HCT116 (cell line): ENCODE measurements around the gene SNTB2. TPM values are rescaled to one million over a fixed set of nuclear protein-coding genes. Genes with fewer than 3 reads are reported as not detected.

Source experiments
- ATAC-seq: fragments of 200-7000 bp; cut with Tn5 transposase; 2 replicates; pipeline ENCODE4 v1.9.1; 2020; ENCODE audit warnings: mild to moderate bottlenecking, moderate library complexity
- BruUV-seq: library from RNA; stranded (reverse); fragments of 400-500 nt; replicated peaks from 2 replicates; lab custom pipeline; 2021; lab: Mats Ljungman, UMichigan
- CTCF ChIA-PET: fragments of 300-600 bp; sonication (Branson Sonifier 250); formaldehyde crosslinking; loops from one replicate; lab custom pipeline; 2021; ENCODE audit warnings: antibody characterized with exemption; lab: Charles Lee
- POLR2A ChIA-PET: fragments of 300-600, 350-600 bp; sonication (Branson Sonifier 250); formaldehyde crosslinking; loops from one replicate; lab custom pipeline; 2021; ENCODE audit warnings: antibody characterized with exemption; lab: Charles Lee
- RAD21 ChIA-PET, 2 experiments: fragments of 300-600 bp; sonication (Branson Sonifier 250); formaldehyde crosslinking; loops; one replicate each; lab custom pipeline; 2023; ENCODE audit warnings: low total read pairs in 2 of 2; ENCODE audit not compliant: uncharacterized antibody in 2 of 2, unreplicated experiment in 2 of 2, low non-redundant PET in 1 of 2; lab: Charles Lee
- DNase-seq: peaks from one replicate; pipeline ENCODE4 v3.0.0-alpha.2; 2010; ENCODE audit warnings: low read depth, low spot score
- H2AFZ ChIP-seq: fragments of 200-600 bp; shearing (Covaris generic), sonication (generic); 2 replicates; pipeline ENCODE4 v1.6.1; 2017; ENCODE audit warnings: low read depth, mixed run types, mixed read lengths, antibody characterized with exemption, low read length; ENCODE audit not compliant: poor library complexity, severe bottlenecking
- H3K27ac ChIP-seq: 2 replicates; pipeline ENCODE4 v1.5.1; 2012; ENCODE audit warnings: low read depth, low read length
- H3K27me3 ChIP-seq: fragments of 200-600 bp; sonication (generic); 2 replicates; pipeline ENCODE4 v1.6.1; 2016; ENCODE audit warnings: mixed run types, low read length, mixed read lengths; ENCODE audit not compliant: insufficient read depth
- H3K36me3 ChIP-seq, 2 experiments: fragments of 200-500 bp in 1 of 2; fragments of 200-600 bp in 1 of 2; sonication (Bioruptor generic) in 1 of 2; sonication (generic) in 1 of 2; 2 replicates each; pipeline versions ENCODE4 v1.5.1 to v1.6.1; 2014 to 2016; ENCODE audit warnings: low read length in 2 of 2, inconsistent platforms in 1 of 2, mixed read lengths in 1 of 2, mixed run types in 1 of 2; ENCODE audit not compliant: insufficient read depth in 2 of 2, control insufficient read depth in 1 of 2
- H3K4me1 ChIP-seq, 2 experiments: fragments of 200-600 bp in 1 of 2; sonication (generic) in 1 of 2; 2 replicates each; pipeline versions ENCODE4 v1.5.1 to v1.6.1; 2012 to 2017; ENCODE audit warnings: low read length in 2 of 2, inconsistent platforms in 1 of 2, mild to moderate bottlenecking in 1 of 2, mixed read lengths in 1 of 2, mixed run types in 1 of 2, moderate library complexity in 1 of 2; ENCODE audit not compliant: insufficient read depth in 2 of 2, control insufficient read depth in 1 of 2
- H3K4me2 ChIP-seq: fragments of 200-600 bp; sonication (generic); 2 replicates; pipeline ENCODE4 v1.6.1; 2017; ENCODE audit warnings: mixed run types, low read length, mixed read lengths
- H3K4me3 ChIP-seq, 2 experiments: fragments of 200-600 bp in 1 of 2; sonication (generic) in 1 of 2; replicated peaks in 1 of 2; 2 replicates each; pipeline ENCODE4 v1.5.1; 2011 to 2016; ENCODE audit warnings: low read length in 2 of 2, control low read depth in 1 of 2, low read depth in 1 of 2, mild to moderate bottlenecking in 1 of 2, mixed read lengths in 1 of 2, mixed run types in 1 of 2
- H3K79me2 ChIP-seq: fragments of 200-600 bp; sonication (generic); 2 replicates; pipeline ENCODE4 v1.6.1; 2017; ENCODE audit warnings: mild to moderate bottlenecking, mixed run types, low read length, moderate library complexity, mixed read lengths; ENCODE audit not compliant: insufficient read depth
- H3K9ac ChIP-seq: fragments of 200-600 bp; sonication (generic); 2 replicates; pipeline ENCODE4 v1.6.1; 2016; ENCODE audit warnings: low read length, mixed read lengths
- H3K9me2 ChIP-seq: fragments of 200-600 bp; sonication (generic), shearing (Covaris generic); 2 replicates; pipeline ENCODE4 v1.6.1; 2017; ENCODE audit warnings: mixed run types, mild to moderate bottlenecking, moderate library complexity; ENCODE audit not compliant: insufficient read depth
- H3K9me3 ChIP-seq, 2 experiments: fragments of 200-500 bp in 1 of 2; fragments of 200-600 bp in 1 of 2; sonication (Bioruptor generic) in 1 of 2; sonication (generic) in 1 of 2; 2 replicates each; pipeline ENCODE4 v1.6.1; 2014 to 2017; ENCODE audit warnings: low read length in 2 of 2, mixed read lengths in 2 of 2, inconsistent platforms in 1 of 2, low read depth in 1 of 2, mild to moderate bottlenecking in 1 of 2, mixed run types in 1 of 2, moderate library complexity in 1 of 2; ENCODE audit not compliant: control insufficient read depth in 1 of 2, insufficient read depth in 1 of 2
- H4K20me1 ChIP-seq: fragments of 200-600 bp; sonication (generic), shearing (Covaris generic); 2 replicates; pipeline ENCODE4 v1.6.1; 2017; ENCODE audit warnings: mixed run types, mild to moderate bottlenecking, moderate library complexity; ENCODE audit not compliant: insufficient read depth
- CBX3 ChIP-seq: IDR thresholded peaks from 2 replicates; pipeline ENCODE4 v1.6.1; 2012; ENCODE audit warnings: low read depth
- EGR1 ChIP-seq: IDR thresholded peaks from 2 replicates; pipeline ENCODE4 v1.6.1; 2012; ENCODE audit warnings: low read depth
- ELF1 ChIP-seq: IDR thresholded peaks from 2 replicates; pipeline ENCODE4 v1.6.1; 2012; ENCODE audit warnings: low read depth, borderline replicate concordance
- EZH2 ChIP-seq: fragments of 200-600 bp; sonication (generic); IDR thresholded peaks from 2 replicates; pipeline ENCODE4 v1.6.1; 2017; ENCODE audit warnings: antibody characterized with exemption, mixed run types
- EZH2phosphoT487 ChIP-seq: fragments of 200-600 bp; IDR thresholded peaks from 2 replicates; pipeline ENCODE4 v1.6.1; 2018; ENCODE audit warnings: antibody characterized with exemption, borderline replicate concordance
- JUND ChIP-seq: IDR thresholded peaks from 2 replicates; pipeline ENCODE4 v1.6.1; 2012
- POLR2A ChIP-seq: IDR thresholded peaks from 2 replicates; pipeline ENCODE4 v1.7.0; 2011; ENCODE audit warnings: borderline replicate concordance; ENCODE audit not compliant: insufficient read depth, insufficient read length; ENCODE audit errors: extremely low read depth
- POLR2AphosphoS5 ChIP-seq: IDR thresholded peaks from 2 replicates; pipeline ENCODE4 v1.6.1; 2011; ENCODE audit warnings: mild to moderate bottlenecking, low read depth, low read length, moderate library complexity
- RAD21 ChIP-seq: IDR thresholded peaks from 2 replicates; pipeline ENCODE4 v1.6.1; 2012; ENCODE audit warnings: low read depth, mild to moderate bottlenecking
- SIN3A ChIP-seq: IDR thresholded peaks from 2 replicates; pipeline ENCODE4 v1.6.1; 2012; ENCODE audit warnings: low read depth
- SP1 ChIP-seq: IDR thresholded peaks from 2 replicates; pipeline ENCODE4 v1.6.1; 2012; ENCODE audit warnings: low read depth
- SRF ChIP-seq: IDR thresholded peaks from 2 replicates; pipeline ENCODE4 v1.6.1; 2012; ENCODE audit warnings: low read depth
- TCF7L2 ChIP-seq: IDR thresholded peaks from 2 replicates; pipeline ENCODE4 v1.7.0; 2011; ENCODE audit warnings: borderline replicate concordance, inconsistent platforms; ENCODE audit not compliant: insufficient read depth, insufficient read length; ENCODE audit errors: extremely low read depth
- YY1 ChIP-seq: IDR thresholded peaks from 2 replicates; pipeline ENCODE4 v1.6.1; 2011; ENCODE audit warnings: low read length, low read depth, moderate library complexity, mild to moderate bottlenecking; ENCODE audit not compliant: insufficient replicate concordance; ENCODE audit errors: extremely low read depth
- ZFX ChIP-seq: fragments of 450-650 bp; IDR thresholded peaks from 2 replicates; pipeline ENCODE4 v1.6.1; 2017
- intact Hi-C: fragments of 100-400 bp; cut with micrococcal nuclease; formaldehyde crosslinking; loops from 2 replicates; pipeline ENCODE4 v1.10.0; 2022
- total RNA-seq: library from RNA; stranded (reverse); gene quantifications from one replicate; pipeline ENCODE4 v1.2.1, GENCODE V29; 2021; ENCODE audit not compliant: unreplicated experiment
- TF ChIP-seq, protein P1 (sequence below): IDR thresholded peaks from 2 replicates; pipeline ENCODE4 v1.6.1; 2012; ENCODE audit warnings: low read depth
- TF ChIP-seq, protein P2 (sequence below): IDR thresholded peaks from 2 replicates; pipeline ENCODE4 v1.6.1; 2012
- TF ChIP-seq, protein P3 (sequence below): IDR thresholded peaks from 2 replicates; pipeline ENCODE4 v1.6.1; 2012
- TF ChIP-seq, protein P4 (sequence below), 3 experiments: fragments of 200-600 bp in 1 of 3; sonication (generic) in 1 of 3; IDR thresholded peaks in 2 of 3; conservative IDR thresholded peaks in 1 of 3; 2 replicates each; pipeline ENCODE4 v1.5.1; 2012 to 2017; ENCODE audit warnings: low read depth in 2 of 3, low read length in 2 of 3, antibody characterized with exemption in 1 of 3, borderline replicate concordance in 1 of 3, control low read depth in 1 of 3, mild to moderate bottlenecking in 1 of 3, mixed read lengths in 1 of 3, mixed run types in 1 of 3, moderate library complexity in 1 of 3; ENCODE audit not compliant: insufficient read depth in 1 of 3

The SNTB2 gene
- total RNA-seq, 1 experiment from 2014 or later: 38.1 TPM

DNA sequence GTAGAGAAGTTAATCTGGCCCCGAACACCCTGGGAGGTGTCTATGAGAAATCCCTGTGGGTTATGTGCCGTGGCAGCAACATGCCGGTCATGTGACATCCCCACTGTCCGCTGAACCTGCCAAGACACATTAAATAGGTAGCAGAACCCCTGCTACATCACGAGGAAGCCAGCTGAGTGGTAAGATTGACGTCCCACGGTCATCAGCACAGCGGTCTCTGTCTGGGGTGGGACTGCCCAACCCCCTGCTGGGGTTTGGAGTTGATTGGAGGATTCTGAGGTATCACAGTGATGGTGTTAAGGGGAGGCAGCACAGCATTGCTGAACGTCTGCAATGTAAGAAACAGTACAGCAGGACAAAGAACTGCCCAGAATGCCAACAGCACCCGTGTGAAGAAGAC is 162.6 kb downstream of the SNTB2 start (continued):
- TF ChIP-seq, protein P1, sequence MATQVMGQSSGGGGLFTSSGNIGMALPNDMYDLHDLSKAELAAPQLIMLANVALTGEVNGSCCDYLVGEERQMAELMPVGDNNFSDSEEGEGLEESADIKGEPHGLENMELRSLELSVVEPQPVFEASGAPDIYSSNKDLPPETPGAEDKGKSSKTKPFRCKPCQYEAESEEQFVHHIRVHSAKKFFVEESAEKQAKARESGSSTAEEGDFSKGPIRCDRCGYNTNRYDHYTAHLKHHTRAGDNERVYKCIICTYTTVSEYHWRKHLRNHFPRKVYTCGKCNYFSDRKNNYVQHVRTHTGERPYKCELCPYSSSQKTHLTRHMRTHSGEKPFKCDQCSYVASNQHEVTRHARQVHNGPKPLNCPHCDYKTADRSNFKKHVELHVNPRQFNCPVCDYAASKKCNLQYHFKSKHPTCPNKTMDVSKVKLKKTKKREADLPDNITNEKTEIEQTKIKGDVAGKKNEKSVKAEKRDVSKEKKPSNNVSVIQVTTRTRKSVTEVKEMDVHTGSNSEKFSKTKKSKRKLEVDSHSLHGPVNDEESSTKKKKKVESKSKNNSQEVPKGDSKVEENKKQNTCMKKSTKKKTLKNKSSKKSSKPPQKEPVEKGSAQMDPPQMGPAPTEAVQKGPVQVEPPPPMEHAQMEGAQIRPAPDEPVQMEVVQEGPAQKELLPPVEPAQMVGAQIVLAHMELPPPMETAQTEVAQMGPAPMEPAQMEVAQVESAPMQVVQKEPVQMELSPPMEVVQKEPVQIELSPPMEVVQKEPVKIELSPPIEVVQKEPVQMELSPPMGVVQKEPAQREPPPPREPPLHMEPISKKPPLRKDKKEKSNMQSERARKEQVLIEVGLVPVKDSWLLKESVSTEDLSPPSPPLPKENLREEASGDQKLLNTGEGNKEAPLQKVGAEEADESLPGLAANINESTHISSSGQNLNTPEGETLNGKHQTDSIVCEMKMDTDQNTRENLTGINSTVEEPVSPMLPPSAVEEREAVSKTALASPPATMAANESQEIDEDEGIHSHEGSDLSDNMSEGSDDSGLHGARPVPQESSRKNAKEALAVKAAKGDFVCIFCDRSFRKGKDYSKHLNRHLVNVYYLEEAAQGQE: no peak
- TF ChIP-seq, protein P2, sequence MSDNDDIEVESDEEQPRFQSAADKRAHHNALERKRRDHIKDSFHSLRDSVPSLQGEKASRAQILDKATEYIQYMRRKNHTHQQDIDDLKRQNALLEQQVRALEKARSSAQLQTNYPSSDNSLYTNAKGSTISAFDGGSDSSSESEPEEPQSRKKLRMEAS: no peak
- no peak for TF ChIP-seq SP1

DNA sequence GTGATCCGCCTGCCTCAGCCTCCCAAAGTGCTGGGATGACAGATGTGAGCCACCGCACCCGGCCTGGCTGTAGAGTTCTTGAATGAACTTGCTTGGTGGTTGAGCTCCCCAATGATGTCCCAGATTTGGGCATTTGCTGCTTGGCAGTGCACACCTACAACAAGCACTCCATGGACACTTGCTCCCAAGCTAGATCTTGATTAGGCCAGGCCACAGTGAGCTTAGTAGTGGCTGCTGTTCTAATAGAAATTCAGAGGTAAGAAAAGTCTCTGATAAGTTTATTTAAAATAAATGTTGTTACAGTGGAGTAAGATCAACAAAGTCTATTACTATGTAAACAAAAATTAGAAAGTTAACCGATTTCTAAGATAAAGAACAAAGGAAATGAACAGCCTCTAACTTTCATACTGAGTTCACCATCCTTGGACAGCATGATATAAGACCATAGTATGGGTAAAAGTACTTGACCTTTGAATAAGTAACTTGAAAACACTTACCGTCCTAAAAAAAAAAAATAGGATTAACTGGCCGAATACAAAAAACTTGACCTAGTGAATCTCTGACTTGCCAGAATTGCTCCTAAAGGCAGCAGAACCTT is 163.7 kb downstream of the SNTB2 start:
- Histone ChIP-seq H3K79me2 (no peaks in the 10 kb centered on the region), H3K27ac (no peak overlapping the region), H3K9ac (no peak overlapping the region), H3K9me2 (no peaks in the 10 kb centered on the region), H3K4me2 (no peak overlapping the region), H3K9me3 (no peaks in the 10 kb centered on the region), H2AFZ (no peak overlapping the region), H4K20me1 (no peaks in the 10 kb centered on the region), H3K4me1 (peaks cover 0 to 4% of the 10 kb centered on the region in 2 experiments; a peak in 2 of 4 replicates), H3K4me3 (no peak overlapping the region), H3K36me3 (peaks cover 7 to 14% of the 10 kb centered on the region in 2 experiments; a peak in 2 of 4 replicates), H3K27me3 (no peaks in the 10 kb centered on the region)
- DNase-seq (no peak), ATAC-seq (no peak)
- TF ChIP-seq ZFX (no peak), YY1 (no peak), POLR2AphosphoS5 (no peak), ELF1 (no peak), TCF7L2 (no peak), SIN3A (no peak), POLR2A (no peak), RAD21 (no peak), CBX3 (no peak), SRF (no peak), SP1 (no peak), EZH2 (no peak), EZH2phosphoT487 (no peak), EGR1 (no peak), JUND (no peak)
- TF ChIP-seq, protein P3, sequence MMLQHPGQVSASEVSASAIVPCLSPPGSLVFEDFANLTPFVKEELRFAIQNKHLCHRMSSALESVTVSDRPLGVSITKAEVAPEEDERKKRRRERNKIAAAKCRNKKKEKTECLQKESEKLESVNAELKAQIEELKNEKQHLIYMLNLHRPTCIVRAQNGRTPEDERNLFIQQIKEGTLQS: no peak
- TF ChIP-seq, protein P4, sequence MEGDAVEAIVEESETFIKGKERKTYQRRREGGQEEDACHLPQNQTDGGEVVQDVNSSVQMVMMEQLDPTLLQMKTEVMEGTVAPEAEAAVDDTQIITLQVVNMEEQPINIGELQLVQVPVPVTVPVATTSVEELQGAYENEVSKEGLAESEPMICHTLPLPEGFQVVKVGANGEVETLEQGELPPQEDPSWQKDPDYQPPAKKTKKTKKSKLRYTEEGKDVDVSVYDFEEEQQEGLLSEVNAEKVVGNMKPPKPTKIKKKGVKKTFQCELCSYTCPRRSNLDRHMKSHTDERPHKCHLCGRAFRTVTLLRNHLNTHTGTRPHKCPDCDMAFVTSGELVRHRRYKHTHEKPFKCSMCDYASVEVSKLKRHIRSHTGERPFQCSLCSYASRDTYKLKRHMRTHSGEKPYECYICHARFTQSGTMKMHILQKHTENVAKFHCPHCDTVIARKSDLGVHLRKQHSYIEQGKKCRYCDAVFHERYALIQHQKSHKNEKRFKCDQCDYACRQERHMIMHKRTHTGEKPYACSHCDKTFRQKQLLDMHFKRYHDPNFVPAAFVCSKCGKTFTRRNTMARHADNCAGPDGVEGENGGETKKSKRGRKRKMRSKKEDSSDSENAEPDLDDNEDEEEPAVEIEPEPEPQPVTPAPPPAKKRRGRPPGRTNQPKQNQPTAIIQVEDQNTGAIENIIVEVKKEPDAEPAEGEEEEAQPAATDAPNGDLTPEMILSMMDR (IDR thresholded peaks at IDR 0.05 in 2 of 3, conservative IDR thresholded peaks at IDR 0.05 in 1 of 3; ENCODE audit: borderline replicate concordance in 1 of 3, insufficient read depth in 1 of 3, low read depth in 2 of 3, low read length in 2 of 3): no peak
- TF ChIP-seq, protein P2: no peak
- POLR2A ChIA-PET: no interaction called here
- CTCF ChIA-PET: no interaction called here
- intact Hi-C loops: no loop called here
- RAD21 ChIA-PET: no interaction called here
- no TSS peak for BruUV-seq
